Stimulated activated CD4-positive, alpha-beta T cell treated with anti-CD3 and anti-CD28 coated beads, Interleukin-1b, Interleukin-23, amount 100 ng/mL, for 48 hours (primary cell): Measurements from ENCODE around the gene LRRC55.

ENCODE experiments used
- DNase-seq: peaks from one replicate; pipeline ENCODE4 v3.0.0-alpha.2; 2020

The LRRC55 gene

DNA sequence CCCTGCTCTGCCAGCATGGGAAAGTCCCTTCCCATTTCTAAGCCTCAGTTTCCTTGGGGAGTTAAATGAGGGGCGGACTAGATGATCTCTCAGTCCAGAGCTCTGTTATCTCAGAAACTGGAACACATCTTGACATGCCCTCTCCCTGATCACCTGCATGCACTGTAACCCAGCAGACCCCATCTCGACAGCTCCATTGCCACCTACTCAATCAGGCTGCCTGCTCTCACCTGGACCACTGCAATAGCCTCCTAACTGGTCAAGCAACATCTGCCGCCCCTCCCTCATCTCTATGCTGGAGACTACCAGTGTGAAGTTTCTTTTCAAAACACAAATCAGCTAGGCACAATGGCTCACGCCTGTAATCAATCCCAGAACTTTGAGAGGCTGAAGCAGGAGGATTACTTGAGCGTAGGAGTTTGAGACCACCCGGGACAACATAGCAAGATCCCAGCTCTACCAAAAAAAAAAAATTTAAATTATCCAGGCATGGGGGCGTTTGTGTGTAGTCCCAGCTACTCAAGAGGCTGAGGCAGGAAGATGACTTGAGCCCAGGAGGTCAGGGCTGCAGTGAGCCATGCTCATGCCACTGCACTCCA is 22.2 kb downstream of the LRRC55 start:
- no peak for DNase-seq

DNA sequence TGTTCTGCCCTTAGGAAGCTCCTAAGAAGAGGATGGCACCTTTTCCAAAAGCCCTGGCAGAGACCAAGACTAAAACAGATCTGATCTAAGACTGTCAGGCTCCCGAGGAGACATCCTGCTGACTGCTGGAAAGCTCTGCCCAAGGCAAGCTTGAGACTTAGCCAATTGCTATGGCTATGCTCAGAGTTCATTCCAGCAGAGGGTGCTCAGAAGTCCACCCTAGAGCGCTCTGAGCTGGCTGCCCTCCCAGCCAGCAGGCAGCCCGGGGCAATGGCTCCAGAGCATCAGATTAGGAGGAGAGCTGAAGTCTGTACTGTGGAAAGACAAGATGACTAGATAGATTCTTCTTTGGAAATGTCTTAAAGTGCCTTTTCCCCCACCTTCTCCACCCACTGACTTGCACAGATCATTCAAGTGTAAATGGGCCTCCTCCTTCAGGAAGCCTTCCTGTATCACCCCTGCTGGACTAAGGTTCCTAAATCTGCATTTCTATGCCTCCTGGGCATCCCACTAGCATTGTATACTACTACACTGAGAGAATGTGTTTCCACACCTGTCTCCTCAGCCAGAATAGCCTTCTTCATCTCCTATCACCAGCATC is 23.4 kb downstream of the LRRC55 start:
- DNase-seq, result no peak

DNA sequence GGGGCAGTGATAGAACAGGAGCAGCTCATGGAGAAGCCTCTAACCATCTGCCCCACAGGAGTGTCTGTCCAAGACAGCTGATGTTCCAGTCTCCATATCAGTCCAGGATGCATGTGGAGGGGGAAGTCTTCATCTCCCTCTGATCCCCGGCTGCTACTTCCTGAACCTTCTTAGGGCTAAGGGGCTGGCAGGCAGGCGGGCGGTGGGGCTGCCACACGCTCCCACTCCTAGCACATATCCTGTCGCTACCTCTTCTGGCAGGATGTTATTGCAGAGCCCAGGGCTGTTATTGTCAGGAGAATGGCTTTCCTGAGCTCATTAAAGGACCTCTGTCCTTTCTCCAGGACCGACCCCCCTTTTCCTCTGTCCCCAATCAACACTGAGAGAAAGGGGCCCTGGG is 25.4 kb downstream of the LRRC55 start:
- no peak for DNase-seq

DNA sequence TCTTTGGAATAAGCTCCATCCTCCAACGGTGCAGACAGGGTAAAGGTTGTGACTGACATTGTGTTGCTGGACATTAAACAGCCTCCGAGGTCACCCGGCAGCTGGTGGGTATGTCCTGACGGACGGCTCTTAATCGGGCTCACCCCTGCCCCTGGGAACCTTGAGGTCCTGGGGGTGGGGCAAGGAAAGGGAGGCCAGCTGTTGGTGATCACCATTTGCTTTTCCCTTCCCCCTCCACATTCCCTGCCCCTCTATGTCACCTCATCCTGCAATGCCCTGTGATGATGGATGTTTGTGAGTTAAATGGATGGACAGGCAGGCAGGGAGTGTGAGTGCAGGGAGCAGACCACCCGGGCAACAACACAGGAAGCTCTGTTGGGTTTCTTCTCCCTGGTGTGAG is 29.0 kb downstream of the LRRC55 start:
- no peak for DNase-seq

DNA sequence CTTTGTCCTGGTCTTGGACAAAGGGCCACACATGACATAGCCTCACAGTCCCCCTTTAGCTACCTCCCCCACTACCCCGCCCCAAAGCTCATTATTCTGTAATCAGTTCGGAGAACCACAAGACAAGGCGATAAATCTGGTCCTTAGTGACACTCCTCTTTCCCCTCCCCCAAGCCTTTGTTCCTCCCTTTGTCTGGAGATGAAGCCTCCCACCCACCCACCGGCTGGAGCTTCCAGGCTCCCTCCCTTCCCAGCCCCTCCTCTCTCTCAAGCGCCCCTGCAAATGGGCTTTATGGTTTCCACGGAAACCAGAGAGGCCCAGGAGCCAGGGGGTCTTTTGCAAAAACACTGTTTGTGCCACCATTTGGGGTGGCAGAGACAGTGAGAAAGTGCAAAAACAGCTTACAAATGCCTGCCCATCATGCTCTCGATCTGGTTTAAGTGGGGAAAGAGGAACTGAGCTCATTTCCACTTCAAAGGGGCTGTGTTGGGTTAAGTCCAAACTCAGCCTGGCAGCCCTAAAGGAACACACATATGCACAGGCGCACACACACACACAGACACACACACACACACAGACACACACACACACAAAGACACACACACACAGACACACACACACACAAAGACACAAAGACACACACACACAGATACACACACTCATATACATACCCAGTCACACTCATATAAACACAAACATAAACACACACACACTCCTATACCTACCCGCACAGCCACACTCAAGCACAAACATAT is 31.8 kb downstream of the LRRC55 start:
- no peak for DNase-seq

DNA sequence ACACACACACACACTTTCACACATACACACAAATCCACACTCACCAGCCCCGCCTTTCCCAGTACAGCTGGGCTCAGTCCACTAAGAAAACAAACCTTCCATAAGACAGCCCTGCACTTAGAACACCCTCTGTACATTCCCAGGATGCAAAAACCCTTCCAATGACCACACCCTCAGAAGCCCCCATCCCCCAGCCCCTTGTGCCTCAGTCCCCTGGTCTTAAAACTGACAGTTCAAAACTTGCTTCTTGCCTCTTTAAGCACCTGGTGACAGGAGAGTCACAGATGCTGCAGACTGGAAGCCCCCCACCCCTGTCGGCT is 32.3 kb downstream of the LRRC55 start:
- DNase-seq, result no peak

DNA sequence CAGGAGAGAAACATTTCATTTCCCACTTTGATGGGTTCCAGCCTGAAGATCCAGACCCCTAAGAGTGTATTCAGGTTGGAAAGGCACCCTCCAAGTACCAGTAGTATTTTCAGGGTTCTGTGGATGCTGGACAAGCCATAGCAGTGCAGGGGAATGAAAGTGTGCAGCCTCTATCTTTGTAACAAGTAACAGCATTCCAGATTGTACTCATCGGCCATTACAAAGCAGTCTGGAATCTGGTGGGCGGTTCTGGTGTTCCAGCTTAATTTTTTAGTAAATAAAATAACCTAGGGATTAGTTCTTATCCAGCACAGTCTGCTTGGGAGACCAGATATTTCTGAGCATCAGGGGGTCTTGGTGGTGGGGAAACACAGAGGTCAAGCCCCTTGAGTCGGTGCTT is 32.7 kb downstream of the LRRC55 start:
- DNase-seq, result no peak

DNA sequence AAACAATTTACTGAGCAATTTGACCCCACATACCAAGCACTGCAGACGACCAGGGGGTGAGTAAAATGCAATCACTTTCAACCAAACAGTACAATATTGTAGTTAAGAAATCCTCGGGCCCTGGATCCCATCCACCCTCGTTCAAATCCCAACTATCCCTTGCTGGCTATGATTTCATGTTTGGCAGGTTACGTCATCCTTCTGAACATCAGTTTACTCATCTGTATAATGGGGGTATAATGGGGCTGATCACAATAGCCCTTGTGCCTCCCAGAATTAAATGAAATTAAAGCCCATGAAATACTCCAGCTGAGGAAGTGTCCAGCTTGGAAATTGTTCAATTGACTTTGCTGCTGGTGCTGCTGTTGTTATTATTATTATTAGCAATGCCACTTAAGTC is 34.7 kb downstream of the LRRC55 start:
- DNase-seq, result no peak

DNA sequence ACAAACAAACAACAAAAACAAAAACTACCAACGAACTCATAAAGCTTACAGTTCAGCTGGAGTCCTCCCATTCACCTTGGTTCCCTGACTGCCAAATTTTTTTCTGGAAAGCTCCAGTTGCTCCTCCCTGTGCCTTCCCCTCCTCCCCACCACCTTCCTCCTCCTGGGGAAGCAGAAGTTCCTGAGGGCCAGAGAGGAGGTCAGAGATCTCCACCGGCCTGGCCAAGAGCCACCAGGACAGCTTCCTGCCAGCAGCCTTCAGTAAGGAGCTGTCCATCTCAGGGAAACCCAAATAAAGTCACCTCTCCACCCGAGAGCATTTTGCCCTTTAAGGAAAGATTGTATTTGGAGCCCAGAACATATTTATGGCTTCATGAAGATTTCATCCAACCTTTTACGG is 35.3 kb downstream of the LRRC55 start:
- DNase-seq, result no peak

DNA sequence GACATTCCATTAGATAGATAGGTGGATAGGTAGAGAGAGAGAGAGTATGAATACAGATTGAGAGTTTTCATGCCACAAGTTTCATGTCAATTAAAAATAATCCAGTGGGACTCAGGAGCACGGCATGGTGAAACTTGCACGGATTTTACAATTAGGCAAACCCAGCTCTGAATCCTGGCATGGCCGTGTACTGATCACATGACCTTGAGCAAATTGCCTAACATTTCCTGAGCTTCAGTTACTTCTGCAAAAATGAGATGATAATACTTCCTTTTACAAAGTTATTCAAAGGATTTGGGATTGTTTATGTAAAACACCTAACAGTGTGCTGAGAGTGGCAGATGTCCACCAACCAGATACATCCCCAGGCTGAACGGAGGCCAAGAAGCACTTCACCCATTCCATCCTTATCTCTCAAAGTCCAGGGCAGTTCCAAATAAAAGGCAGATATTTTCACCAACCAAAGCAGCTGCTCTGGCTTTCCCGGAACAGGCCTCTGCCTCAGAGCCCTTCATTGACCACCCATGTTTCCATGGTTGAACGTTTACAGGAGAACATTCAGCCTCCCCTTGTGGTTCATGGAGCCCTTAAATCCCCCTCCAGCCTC is 37.4 kb downstream of the LRRC55 start:
- no peak for DNase-seq

DNA sequence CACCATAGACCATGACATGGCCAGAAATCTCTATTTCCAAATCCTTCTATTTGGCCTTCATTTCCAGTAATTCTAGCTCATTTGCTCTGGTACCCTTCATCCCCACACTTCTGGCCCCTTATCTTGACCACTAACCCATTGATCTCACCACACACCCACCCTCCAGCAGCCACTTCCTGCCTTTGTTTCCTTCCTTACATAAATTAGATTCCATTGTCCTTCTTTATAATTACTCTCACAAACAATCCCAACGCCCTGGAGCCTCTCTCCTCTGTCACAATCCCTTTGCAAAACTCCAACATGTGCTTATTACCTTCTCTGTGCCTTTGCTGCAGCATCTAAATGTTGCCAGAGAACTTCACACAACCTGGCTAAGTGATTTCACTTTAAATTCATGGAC is 40.5 kb downstream of the LRRC55 start:
- DNase-seq, result no peak

DNA sequence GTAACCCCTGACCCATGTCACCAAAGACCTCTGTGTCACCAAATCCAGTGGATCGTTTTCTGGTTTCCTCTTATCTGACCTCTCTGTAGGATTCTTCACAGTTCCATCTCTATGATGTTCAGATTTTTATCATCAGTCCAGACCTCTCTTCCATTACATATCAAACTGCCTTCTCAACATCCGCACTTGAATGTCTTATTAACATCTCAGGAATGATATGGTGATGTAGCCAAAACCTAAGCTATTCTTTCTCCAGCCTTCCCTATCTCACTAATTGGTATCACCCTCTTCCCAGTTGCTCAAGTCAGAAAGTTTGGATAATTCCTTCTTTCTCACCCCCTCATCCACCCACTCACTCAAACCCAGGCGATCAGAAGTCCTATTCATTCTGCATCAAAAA is 41.8 kb downstream of the LRRC55 start:
- no peak for DNase-seq

DNA sequence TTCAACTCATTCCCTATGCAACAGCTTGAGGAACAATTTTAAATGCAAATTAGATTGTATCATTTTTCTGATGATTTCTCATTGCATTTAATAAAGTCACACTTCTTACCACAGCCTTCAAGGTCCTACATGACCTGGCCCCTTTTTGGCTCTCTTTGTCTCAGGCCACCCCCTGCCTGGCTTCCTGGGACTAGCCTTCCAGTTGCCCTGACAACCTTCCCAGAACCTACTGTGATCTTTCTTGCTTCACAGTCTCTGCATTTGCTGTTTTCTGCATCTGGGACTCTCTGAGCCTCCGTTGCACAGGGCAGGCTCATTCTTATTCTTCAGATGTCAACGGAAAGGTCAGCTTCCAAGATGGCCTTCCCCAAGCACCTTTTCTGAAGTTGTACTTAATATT is 42.4 kb downstream of the LRRC55 start:
- no peak for DNase-seq

DNA sequence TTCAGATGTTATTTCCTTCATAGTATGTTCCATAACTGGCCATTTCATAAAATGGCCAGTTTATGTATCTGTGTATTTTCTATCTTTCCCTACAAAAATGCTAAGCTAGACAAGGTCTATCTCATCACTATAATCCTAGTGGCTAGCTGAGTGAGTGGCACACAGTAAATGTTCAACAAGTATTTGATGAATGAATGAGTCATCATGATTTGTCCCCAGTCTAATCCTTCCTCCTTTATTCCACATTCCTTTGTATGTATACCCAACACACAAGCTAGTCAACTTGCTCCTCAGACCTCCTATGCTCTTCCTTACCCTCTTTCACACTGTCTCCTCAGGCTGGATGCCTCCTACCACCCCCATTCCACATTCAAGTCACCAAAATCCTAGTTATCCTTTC is 42.8 kb downstream of the LRRC55 start:
- DNase-seq, result no peak

DNA sequence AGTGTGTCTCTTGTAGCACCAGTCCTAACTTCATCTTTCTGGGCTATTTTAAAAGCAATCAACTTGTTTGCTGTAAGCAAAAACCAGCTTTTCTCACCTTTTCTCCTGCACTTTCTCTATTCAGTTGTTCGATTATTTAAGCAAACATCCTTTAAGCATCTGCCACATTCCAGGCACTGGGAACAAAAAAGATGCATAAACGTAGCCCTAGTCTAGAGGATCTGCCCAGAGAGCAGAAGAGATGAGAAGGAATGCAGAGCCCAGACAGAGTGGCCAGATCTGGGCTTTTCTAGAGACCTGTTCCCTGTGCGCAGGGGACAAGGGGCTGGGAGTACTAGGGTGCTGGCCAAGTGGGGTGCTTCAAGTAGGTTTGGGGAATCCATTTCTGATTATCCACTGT is 46.8 kb downstream of the LRRC55 start:
- DNase-seq, result no peak

DNA sequence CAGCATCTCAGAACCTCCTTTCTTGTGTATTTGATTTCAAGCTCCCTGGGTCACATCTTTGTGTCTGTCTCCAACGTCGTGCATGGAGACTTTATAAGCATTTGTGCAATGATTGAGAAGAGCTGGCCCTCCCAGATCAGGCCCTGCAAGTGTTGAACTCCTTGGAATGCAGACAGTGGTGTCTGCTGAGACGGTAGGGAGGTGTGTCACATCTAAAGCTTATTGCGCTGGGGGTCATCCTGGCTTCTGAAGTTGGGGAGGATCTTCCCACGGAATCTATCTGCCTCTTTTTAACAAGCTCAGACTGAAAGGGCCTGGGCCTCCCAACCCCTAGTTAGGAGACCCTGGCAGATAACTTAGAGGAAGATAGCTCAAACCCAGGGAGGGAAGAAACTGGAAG is 48.6 kb downstream of the LRRC55 start:
- no peak for DNase-seq

DNA sequence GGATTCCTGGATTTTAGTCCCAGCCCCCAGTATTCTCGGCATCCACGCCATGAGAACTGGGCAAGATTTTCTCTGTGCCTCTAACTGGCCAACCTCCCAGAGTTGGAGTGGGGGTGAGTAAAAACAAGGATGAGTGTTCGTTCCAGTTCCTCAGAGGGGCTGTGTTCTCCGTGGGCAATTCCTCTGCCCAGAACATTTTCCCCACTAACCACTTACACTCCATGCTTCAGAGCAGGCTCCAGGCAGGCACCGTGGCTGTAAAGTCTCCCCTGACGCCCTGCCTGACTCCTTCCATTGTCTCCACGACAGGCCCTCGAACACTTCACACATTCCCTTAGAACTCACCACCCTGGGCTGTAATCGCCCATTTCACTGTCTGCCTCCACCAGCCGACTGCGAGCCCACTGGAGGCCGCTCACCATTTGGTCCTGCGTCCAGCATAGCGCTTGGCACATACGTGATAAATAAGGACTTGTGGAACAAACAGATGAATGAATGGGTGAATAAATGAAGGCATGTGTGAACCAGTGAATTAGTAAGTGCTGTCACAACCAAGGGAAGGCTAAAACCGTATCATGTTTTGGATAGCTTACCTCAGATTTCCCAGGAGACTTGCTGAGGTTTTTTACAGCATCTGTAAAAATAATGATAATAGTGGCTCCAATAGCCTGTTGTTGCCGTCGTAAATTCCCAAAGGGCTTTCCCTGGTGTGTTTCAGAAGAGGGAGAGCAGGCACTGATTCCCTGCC is 49.2 kb downstream of the LRRC55 start:
- DNase-seq, result no peak

DNA sequence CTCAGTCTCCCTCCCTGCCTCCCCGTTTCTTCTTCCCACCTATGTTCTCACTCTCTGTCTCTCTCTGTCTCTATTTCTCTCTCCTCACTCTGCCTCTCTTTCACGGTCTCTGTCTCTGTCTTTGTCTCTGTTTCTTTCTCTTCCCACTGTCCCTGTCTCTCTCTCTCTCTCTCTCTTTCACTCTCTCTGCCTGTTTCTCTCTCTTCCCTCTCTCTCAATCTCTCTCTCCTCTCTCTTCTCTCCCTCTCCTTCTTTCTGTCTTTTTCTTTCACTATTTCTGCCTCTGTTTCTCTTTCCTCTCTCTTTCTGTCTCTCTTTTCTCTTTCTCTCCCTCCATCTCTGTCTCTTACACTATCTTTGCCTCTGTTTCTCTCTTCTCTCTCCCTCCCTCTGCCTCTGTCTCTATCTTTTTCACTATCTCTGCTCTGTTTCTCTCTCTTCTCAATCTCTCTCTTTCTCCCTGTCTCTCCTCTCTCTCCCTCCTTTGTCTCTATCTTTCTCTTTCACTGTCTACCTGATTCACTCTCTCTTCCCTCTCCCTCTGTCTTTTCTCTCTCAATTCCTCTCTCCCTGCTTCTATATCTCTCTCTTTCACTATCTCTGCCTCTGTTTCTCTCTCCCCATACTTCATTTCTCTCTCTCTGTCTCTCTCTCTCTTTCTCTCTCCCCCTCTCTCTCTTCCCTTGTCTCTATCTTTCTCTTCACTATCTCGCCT is 49.9 kb downstream of the LRRC55 start:
- DNase-seq, result no peak

DNA sequence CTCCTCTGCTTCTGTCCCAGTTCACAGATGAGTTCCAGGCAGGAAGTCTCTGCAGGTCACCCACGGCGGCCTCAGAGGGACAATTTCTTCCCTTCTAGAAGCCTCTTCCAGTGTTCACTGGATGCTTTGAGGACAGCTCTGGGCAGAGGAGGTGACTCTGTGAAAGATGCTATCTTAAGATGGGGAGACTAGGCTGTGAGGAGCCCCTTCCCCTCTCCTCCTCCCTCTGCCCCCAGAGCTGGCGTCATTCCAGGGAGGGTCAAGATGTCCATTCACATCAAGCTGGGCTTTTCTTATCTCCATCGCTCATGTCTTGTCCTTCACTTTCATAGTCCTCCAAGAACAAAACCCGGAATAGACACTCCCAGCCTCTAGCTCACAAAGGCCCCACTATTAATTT is 51.9 kb downstream of the LRRC55 start:
- no peak for DNase-seq

DNA sequence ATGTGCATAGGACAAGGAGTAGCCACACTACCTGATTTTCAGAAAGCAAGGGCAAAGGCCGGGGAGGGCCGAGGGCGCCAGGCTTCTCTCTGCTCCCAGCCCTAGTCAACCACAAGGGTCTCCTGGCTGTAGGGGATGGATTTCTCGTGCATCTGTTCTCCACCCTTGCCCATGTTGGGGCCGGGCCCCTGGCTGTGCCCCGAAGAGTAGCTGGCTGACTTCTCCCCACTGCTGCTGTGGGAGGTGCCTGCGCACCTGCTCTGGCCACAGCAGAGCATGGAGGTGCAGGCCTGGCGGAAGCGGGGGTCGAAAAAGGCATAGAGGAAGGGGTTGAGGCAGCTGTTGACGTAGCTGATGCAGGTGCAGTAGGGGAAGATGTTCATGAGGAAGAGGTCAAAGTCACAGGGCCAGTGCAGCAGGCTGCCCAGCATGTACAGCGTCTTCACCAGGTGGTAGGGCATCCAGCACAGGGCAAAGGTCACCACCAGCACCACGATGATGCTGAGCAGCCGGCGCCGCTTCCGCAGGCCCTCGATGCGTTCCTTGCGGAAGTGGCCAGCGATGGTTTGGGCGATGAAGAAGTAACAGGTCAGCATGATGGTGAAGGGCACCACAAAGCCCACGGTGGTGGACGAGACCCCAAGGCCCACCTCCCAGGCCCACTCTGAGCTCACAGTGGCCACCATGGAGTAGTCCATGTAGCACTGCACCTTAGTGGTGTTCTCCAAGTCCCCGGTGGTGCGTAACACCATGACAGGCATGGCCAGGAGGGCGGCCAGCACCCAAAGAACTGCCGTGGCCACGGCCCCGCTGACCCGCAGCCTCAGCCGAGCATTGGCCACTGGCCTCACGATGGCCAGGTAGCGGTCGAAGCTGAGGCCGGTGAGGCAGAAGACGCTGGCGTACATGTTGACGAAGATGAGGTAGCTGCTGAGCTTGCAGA is 54.3 kb downstream of the LRRC55 start:
- DNase-seq, result no peak

DNA sequence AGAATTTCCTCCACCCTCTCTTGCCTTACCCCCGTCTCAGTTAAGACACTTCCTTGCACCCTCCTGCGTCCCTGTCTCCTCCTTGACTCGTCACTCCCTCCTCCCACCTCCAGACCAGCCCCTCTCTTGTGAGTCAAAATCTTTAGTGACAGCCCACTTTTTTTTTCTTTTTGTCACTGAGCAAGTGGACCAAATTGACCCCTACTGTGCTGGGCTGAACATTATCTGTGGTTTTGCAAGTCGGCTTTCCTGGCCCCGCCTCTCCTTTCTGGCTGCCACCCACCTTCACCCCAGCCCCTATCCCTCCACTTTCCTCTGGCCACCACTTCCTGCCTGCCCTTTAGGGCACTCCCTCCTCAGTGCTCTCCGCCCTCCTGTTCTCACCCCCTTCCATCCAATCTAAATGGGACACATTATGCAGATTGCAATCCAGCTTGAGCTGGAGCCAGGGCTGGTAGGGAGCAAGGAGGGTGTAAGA is 55.5 kb downstream of the LRRC55 start, which contains the start of gene APLNR:
Gene APLNR (minus strand): TSS at position 47 of the 478 bp plus-strand sequence. CDS start 246 bp downstream, outside the sequence.
- DNase-seq, result no peak
